NT2/D1 (cell line): ENCODE data around the gene ULK4.
"Not testable (repeated sequence)": the region's sequence is repeated elsewhere in the genome, so short reads cannot be mapped to it uniquely, and the experiment has no call there.

Experiments used
- SUZ12 ChIP-seq: IDR thresholded peaks from 2 replicates; pipeline ENCODE4 v1.6.1; 2011; ENCODE audit not compliant: insufficient read length, insufficient read depth; ENCODE audit errors: extremely low read depth
- YY1 ChIP-seq: IDR thresholded peaks from 2 replicates; pipeline ENCODE4 v1.6.1; 2011; ENCODE audit not compliant: insufficient read length, insufficient read depth
- ZNF274 ChIP-seq: IDR thresholded peaks from 2 replicates; pipeline ENCODE4 v1.6.1; 2011; ENCODE audit warnings: mild to moderate bottlenecking, low read depth, low read length

GRCh38 chr3:41647730-41648129 lies 314.2 kb downstream of the ULK4 start:
- TF ChIP-seq SUZ12, YY1, ZNF274: not testable (repeated sequence)
